HepG2 (cell line): Measurements from ENCODE around the gene IQCK. TPM values are rescaled to one million over a fixed set of nuclear protein-coding genes. Genes with fewer than 3 reads are reported as not detected.

Experiments
- AGO2 ChIP-seq: fragments of 200-400 bp; formaldehyde crosslinking; optimal IDR thresholded peaks from 2 replicates; pipeline ENCODE3; 2017; ENCODE audit warnings: mild to moderate bottlenecking, low read depth, low read length, moderate library complexity
- ARNT2 ChIP-seq: sonication (generic); formaldehyde crosslinking; IDR thresholded peaks from 2 replicates; pipeline ENCODE4 v1.8.0; 2022; ENCODE audit warnings: mild to moderate bottlenecking, low read depth, missing genetic modification reagents, moderate library complexity
- ATF6 ChIP-seq: sonication (generic); formaldehyde crosslinking; conservative IDR thresholded peaks from 2 replicates; pipeline ENCODE4 v1.4.0; 2020; ENCODE audit warnings: missing genetic modification reagents
- CBX2 ChIP-seq, 2 experiments: fragments of 200-600 bp in 1 of 2; sonication (generic); formaldehyde crosslinking in 1 of 2; IDR thresholded peaks; 2 replicates each; pipeline versions ENCODE4 v1.7.0 to v1.8.1; 2018 to 2022; ENCODE audit warnings: low read depth in 2 of 2, low read length in 1 of 2, mild to moderate bottlenecking in 1 of 2, missing genetic modification reagents in 1 of 2
- FOXO4 ChIP-seq: sonication (generic); formaldehyde crosslinking; conservative IDR thresholded peaks from 2 replicates; pipeline ENCODE4 v1.8.1; 2023; ENCODE audit warnings: missing genetic modification reagents
- GFI1 ChIP-seq: sonication (generic); formaldehyde crosslinking; IDR thresholded peaks from 2 replicates; pipeline ENCODE4 v1.5.0; 2020; ENCODE audit warnings: missing genetic modification reagents, mild to moderate bottlenecking, borderline replicate concordance
- HNF1A ChIP-seq, 2 experiments: sonication (generic) in 1 of 2; formaldehyde crosslinking in 1 of 2; IDR thresholded peaks; 2 replicates each; pipeline versions ENCODE4 v1.4.0 to v1.6.1; 2016 to 2020; ENCODE audit warnings: borderline replicate concordance in 1 of 2, low read depth in 1 of 2, mild to moderate bottlenecking in 1 of 2, missing genetic modification reagents in 1 of 2
- IKZF4 ChIP-seq: sonication (generic); formaldehyde crosslinking; IDR thresholded peaks from 2 replicates; pipeline ENCODE4 v1.5.1; 2020; ENCODE audit warnings: borderline replicate concordance, mild to moderate bottlenecking, low read depth, missing genetic modification reagents; ENCODE audit errors: not compliant biosample characterization
- MAFG ChIP-seq: sonication (generic); formaldehyde crosslinking; IDR thresholded peaks from 2 replicates; pipeline ENCODE4 v1.5.1; 2020; ENCODE audit warnings: mild to moderate bottlenecking, missing genetic modification reagents
- MBD4 ChIP-seq: IDR thresholded peaks from 2 replicates; pipeline ENCODE4 v1.6.1; 2012; ENCODE audit warnings: low read length, inconsistent platforms, borderline replicate concordance
- RAD21 ChIP-seq: fragments of 450-650 bp; formaldehyde crosslinking; IDR thresholded peaks from 2 replicates; pipeline ENCODE4 v1.5.0; 2020; ENCODE audit warnings: mild to moderate bottlenecking
- SP2 ChIP-seq: sonication (generic); formaldehyde crosslinking; IDR thresholded peaks from 2 replicates; pipeline ENCODE4 v1.5.1; 2020; ENCODE audit warnings: mild to moderate bottlenecking, missing genetic modification reagents
- ZFYVE20 ChIP-seq: sonication (generic); formaldehyde crosslinking; IDR thresholded peaks from 2 replicates; pipeline ENCODE4 v1.8.0; 2023; ENCODE audit warnings: low read depth, mild to moderate bottlenecking, moderate library complexity, missing genetic modification reagents, borderline replicate concordance
- ZNF230 ChIP-seq: sonication (generic); formaldehyde crosslinking; IDR thresholded peaks from 2 replicates; pipeline ENCODE4 v1.4.0; 2020; ENCODE audit warnings: mild to moderate bottlenecking, missing genetic modification reagents
- ZNF513 ChIP-seq: sonication (generic); formaldehyde crosslinking; conservative IDR thresholded peaks from 2 replicates; pipeline ENCODE4 v1.5.0; 2020; ENCODE audit warnings: missing genetic modification reagents
- ZNF547 ChIP-seq: sonication (generic); formaldehyde crosslinking; IDR thresholded peaks from 2 replicates; pipeline ENCODE4 v1.5.1; 2020; ENCODE audit warnings: mild to moderate bottlenecking, missing genetic modification reagents
- ZNF660 ChIP-seq: sonication (generic); formaldehyde crosslinking; IDR thresholded peaks from 2 replicates; pipeline ENCODE4 v1.5.1; 2020; ENCODE audit warnings: mild to moderate bottlenecking, low read depth, missing genetic modification reagents, borderline replicate concordance
- ZSCAN25 ChIP-seq: sonication (generic); formaldehyde crosslinking; IDR thresholded peaks from 2 replicates; pipeline ENCODE4 v1.8.0; 2022; ENCODE audit warnings: mild to moderate bottlenecking, missing genetic modification reagents
- polyA plus RNA-seq, 8 experiments: library from polyadenylated mRNA; depleted of rRNA in 3 of 8; stranded (reverse) in 7 of 8; unstranded in 1 of 8; fragments of >200 nt; fragmentation: Illumina TruSeq in 4 of 8; extraction: Trizol in 4 of 8; gene quantifications; 2 replicates each; pipeline versions ENCODE4 v1.2.1 to v1.2.3, GENCODE V29; 2011 to 2016; ENCODE audit warnings: low read depth in 4 of 8, missing spikeins in 1 of 8, mixed read lengths in 1 of 8; ENCODE audit not compliant: insufficient read depth in 1 of 8
- total RNA-seq, 5 experiments: library from RNA; depleted of rRNA; stranded (reverse); fragments of >200 nt; fragmentation: Illumina TruSeq; extraction: Trizol; gene quantifications; 2 replicates each; pipeline ENCODE4 v1.2.3, GENCODE V29; 2016; ENCODE audit warnings: low read depth in 1 of 5

The IQCK gene
- total and polyA plus RNA-seq, 2 of the 13 experiments (the other 11 are each of a cell fraction or from before 2014, with no cell fraction given) = 5.1 to 7.3 TPM

GRCh38 chr16:19907161-19907992, 189.3 kb downstream of the IQCK start (continued):
- TF ChIP-seq HNF1A (IDR thresholded peaks at IDR 0.05; ENCODE audit: low read depth) (no peak), HNF1A (CRISPR knock-in tag; IDR thresholded peaks at IDR 0.05; ENCODE audit: borderline replicate concordance) (no peak), ZSCAN25 (CRISPR knock-in tag) (no peak), SP2 (CRISPR knock-in tag) (peak; percentile 38; the same call in 1 of the 2 replicates), ZNF513 (CRISPR knock-in tag) (no peak), ZNF660 (CRISPR knock-in tag) (no peak), MAFG (CRISPR knock-in tag) (no peak), ZFYVE20 (CRISPR knock-in tag) (no peak), CBX2 (IDR thresholded peaks at IDR 0.05; ENCODE audit: low read depth, low read length) (no peak), CBX2 (CRISPR knock-in tag; IDR thresholded peaks at IDR 0.05; ENCODE audit: low read depth) (no peak), ARNT2 (CRISPR knock-in tag) (peak; percentile 42; the same call in 1 of the 2 replicates), MBD4 (no peak), ZNF547 (CRISPR knock-in tag) (no peak), AGO2 (no peak), IKZF4 (CRISPR knock-in tag) (no peak), GFI1 (CRISPR knock-in tag) (no peak), FOXO4 (0 out of 2 replicates have a peak, but pooled peaks have one; percentile 10), RAD21 (CRISPR knock-in tag) (peak; percentile 99), ZNF230 (0 out of 2 replicates have a peak, but pooled peaks have one; percentile 64), ATF6 (CRISPR knock-in tag) (peak; percentile 53; the same call in 1 of the 2 replicates)
